Fibroblast of lung (primary cell): ENCODE results near the gene CACNA2D3.

ENCODE experiments used
- EZH2 ChIP-seq: IDR thresholded peaks from 2 replicates; pipeline ENCODE4 v1.5.1; 2012; ENCODE audit warnings: low read length, control low read depth, mild to moderate bottlenecking; ENCODE audit errors: missing control alignments
- TF ChIP-seq, protein P1 (sequence below), 2 donors: IDR thresholded peaks in 1 of 2; conservative IDR thresholded peaks in 1 of 2; 1 replicate in 1 of 2; 2 replicates in 1 of 2; pipeline ENCODE4 v1.5.1; 2011 to 2012; ENCODE audit warnings: low read length in 2 of 2, control low read depth in 1 of 2, inconsistent platforms in 1 of 2, low read depth in 1 of 2, mild to moderate bottlenecking in 1 of 2

GRCh38 chr3:54901906-54902685 is 779.7 kb downstream of the CACNA2D3 start:
- no peak for TF ChIP-seq EZH2
- TF ChIP-seq, protein P1, sequence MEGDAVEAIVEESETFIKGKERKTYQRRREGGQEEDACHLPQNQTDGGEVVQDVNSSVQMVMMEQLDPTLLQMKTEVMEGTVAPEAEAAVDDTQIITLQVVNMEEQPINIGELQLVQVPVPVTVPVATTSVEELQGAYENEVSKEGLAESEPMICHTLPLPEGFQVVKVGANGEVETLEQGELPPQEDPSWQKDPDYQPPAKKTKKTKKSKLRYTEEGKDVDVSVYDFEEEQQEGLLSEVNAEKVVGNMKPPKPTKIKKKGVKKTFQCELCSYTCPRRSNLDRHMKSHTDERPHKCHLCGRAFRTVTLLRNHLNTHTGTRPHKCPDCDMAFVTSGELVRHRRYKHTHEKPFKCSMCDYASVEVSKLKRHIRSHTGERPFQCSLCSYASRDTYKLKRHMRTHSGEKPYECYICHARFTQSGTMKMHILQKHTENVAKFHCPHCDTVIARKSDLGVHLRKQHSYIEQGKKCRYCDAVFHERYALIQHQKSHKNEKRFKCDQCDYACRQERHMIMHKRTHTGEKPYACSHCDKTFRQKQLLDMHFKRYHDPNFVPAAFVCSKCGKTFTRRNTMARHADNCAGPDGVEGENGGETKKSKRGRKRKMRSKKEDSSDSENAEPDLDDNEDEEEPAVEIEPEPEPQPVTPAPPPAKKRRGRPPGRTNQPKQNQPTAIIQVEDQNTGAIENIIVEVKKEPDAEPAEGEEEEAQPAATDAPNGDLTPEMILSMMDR (conservative IDR thresholded peaks at IDR 0.05 in 1 of 2, IDR thresholded peaks at IDR 0.05 in 1 of 2; ENCODE audit: low read depth in 1 of 2, low read length in 2 of 2): no peak
